OCI-LY1 (cell line): Measurements from ENCODE around the gene GALP.

Experiments
- EZH2 ChIP-seq: fragments of 200-600 bp; sonication (generic), shearing (Covaris generic); IDR thresholded peaks from 2 replicates; pipeline ENCODE4 v1.8.0; 2017; ENCODE audit warnings: borderline replicate concordance, mixed run types, mild to moderate bottlenecking, antibody characterized with exemption, low read length, moderate library complexity, mixed read lengths
- TF ChIP-seq, protein P1 (sequence below): fragments of 200-600 bp; sonication (generic), shearing (Covaris generic); IDR thresholded peaks from 2 replicates; pipeline ENCODE4 v1.5.1; 2017; ENCODE audit warnings: mild to moderate bottlenecking, antibody characterized with exemption, low read length, moderate library complexity, mixed read lengths

DNA sequence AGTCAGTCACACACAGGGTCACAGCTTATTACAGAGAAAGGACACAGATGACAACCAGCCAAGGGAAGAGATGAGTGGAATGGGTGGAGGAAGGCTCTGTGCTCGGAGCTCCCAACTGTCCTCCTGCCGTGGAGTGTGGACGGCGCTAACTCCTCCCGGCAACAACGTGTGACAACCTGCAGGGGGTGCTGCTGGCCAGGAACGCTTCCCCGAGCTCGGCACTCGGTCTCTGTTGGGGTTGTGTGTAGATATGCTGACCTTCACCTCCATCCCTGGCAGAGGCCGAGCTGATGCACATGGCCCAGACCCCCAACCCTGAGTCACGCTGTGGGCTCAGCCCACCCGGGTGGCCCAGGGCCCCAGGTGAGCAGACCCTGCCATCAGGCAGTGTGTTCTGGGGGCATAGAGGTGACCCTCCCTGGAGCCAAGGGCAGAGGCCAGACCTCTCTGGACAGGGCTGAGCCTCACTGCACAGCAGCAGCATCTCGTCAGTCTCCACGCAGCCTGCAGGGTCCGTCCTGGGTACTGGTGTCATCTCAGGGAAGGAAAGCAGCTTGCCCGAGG is 20.6 kb upstream of the GALP start:
- TF ChIP-seq, protein P1, sequence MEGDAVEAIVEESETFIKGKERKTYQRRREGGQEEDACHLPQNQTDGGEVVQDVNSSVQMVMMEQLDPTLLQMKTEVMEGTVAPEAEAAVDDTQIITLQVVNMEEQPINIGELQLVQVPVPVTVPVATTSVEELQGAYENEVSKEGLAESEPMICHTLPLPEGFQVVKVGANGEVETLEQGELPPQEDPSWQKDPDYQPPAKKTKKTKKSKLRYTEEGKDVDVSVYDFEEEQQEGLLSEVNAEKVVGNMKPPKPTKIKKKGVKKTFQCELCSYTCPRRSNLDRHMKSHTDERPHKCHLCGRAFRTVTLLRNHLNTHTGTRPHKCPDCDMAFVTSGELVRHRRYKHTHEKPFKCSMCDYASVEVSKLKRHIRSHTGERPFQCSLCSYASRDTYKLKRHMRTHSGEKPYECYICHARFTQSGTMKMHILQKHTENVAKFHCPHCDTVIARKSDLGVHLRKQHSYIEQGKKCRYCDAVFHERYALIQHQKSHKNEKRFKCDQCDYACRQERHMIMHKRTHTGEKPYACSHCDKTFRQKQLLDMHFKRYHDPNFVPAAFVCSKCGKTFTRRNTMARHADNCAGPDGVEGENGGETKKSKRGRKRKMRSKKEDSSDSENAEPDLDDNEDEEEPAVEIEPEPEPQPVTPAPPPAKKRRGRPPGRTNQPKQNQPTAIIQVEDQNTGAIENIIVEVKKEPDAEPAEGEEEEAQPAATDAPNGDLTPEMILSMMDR = peak; percentile 48
- no peak for TF ChIP-seq EZH2
